Fibroblast of the aortic adventitia (primary cell): ENCODE data around the gene ARHGAP23. TPM values are rescaled to one million over a fixed set of nuclear protein-coding genes. Genes with fewer than 3 reads are reported as not detected.

Source experiments
- DNase-seq: peaks from one replicate; pipeline ENCODE4 v3.0.0-alpha.2; 2010; ENCODE audit warnings: low read depth
- H3K4me3 ChIP-seq: 2 replicates; pipeline ENCODE4 v1.5.1; 2011; ENCODE audit warnings: low read depth, mild to moderate bottlenecking, control low read depth, low read length, moderate library complexity
- CTCF ChIP-seq: IDR thresholded peaks from 2 replicates; pipeline ENCODE4 v1.5.1; 2011; ENCODE audit warnings: mild to moderate bottlenecking, low read length, control low read depth, inconsistent platforms; ENCODE audit not compliant: insufficient read depth
- total RNA-seq: library from RNA; depleted of rRNA; stranded (reverse); fragments of >200 nt; gene quantifications from 2 replicates; pipeline ENCODE4 v1.2.3, GENCODE V29; 2012; ENCODE audit warnings: low replicate concordance

Gene ARHGAP23
- total RNA-seq, 1 donor = 38.3 TPM

GRCh38 chr17:38461683-38462082, 33.4 kb downstream of the ARHGAP23 start:
- H3K4me3 ChIP-seq = no peak overlapping the region
- DNase-seq = no peak
- TF ChIP-seq CTCF = no peak

DNA sequence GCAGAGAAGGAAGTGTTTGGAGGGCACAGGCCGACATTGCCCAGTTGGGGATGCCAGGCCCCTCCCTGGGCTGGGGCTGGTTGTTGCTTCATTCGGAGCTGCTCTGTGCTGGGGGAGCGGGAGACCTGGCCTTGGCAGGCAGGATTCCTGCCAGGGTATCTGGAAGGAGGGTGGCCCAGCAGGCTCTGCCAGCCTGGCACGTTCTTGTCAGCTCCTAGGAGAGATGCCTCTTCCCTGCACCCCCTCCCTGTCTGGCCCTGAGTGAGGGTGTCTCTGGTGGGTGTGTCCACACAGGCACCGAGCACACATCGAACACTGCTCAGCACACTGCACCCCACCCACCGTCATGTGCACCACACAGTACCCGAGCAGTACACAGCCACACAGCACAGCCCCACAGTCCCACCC, 35.2 kb downstream of the ARHGAP23 start:
- TF ChIP-seq CTCF = no peak
- no peak overlapping the region for H3K4me3 ChIP-seq
- DNase-seq = no peak

GRCh38 chr17:38464251-38464722, 36.0 kb downstream of the ARHGAP23 start:
- no peak for TF ChIP-seq CTCF
- no peak for DNase-seq
- H3K4me3 ChIP-seq = peak overlapping the region; percentile 46

GRCh38 chr17:38464723-38465390, 36.6 kb downstream of the ARHGAP23 start:
- TF ChIP-seq CTCF = no peak
- peak overlapping the region; percentile 76 for H3K4me3 ChIP-seq
- DNase-seq = peak; percentile 96

- no peak for TF ChIP-seq CTCF
- DNase-seq = peak; percentile 41
- peak overlapping the region; percentile 76 for H3K4me3 ChIP-seq
Measured at GRCh38 chr17:38465391-38466345, 37.4 kb downstream of the ARHGAP23 start.

DNA sequence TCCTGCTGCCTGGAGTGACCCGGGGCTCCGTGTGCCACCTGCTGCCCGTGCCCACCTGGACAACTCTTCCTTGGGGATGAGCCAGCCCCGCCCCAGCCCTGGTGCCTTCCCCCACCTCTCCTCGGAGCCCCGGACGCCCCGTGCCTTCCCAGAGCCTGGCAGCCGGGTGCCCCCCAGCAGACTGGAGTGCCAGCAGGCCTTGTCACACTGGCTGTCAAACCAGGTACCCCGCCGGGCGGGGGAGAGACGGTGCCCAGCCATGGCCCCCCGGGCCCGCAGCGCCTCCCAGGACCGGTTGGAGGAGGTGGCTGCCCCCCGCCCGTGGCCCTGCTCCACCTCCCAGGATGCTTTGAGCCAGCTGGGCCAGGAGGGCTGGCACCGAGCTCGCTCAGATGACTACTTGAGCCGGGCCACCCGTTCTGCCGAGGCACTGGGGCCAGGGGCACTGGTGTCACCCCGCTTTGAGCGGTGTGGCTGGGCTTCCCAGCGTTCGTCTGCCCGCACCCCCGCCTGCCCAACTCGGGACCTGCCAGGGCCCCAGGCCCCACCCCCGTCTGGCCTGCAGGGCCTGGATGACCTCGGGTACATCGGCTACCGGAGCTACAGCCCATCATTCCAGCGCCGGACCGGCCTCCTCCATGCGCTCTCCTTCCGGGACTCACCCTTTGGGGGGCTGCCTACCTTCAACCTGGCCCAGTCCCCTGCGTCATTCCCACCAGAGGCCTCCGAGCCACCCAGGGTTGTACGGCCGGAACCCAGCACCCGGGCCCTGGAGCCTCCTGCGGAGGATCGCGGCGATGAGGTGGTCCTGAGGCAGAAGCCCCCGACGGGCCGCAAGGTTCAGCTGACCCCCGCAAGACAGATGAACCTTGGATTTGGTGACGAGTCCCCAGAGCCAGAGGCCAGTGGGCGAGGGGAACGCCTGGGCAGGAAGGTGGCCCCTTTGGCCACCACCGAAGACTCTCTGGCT, 38.4 kb downstream of the ARHGAP23 start:
- no peak for TF ChIP-seq CTCF
- DNase-seq = no peak
- H3K4me3 ChIP-seq = peak overlapping the region; percentile 76
